GM18868 (cell line): ENCODE data around the gene CRKL.
"Not testable (repeated sequence)": the region's sequence is repeated elsewhere in the genome, so short reads cannot be mapped to it uniquely, and the experiment has no call there.

Experiments used
- ATAC-seq: cut with Tn5 transposase; IDR thresholded peaks from one replicate; pipeline ENCODE4 v1.9.1; 2021; ENCODE audit warnings: mild to moderate bottlenecking, moderate library complexity; ENCODE audit not compliant: unreplicated experiment

Gene CRKL

GRCh38 chr22:20965888-20966855, 49.0 kb downstream of the CRKL start:
- ATAC-seq: no peak

DNA sequence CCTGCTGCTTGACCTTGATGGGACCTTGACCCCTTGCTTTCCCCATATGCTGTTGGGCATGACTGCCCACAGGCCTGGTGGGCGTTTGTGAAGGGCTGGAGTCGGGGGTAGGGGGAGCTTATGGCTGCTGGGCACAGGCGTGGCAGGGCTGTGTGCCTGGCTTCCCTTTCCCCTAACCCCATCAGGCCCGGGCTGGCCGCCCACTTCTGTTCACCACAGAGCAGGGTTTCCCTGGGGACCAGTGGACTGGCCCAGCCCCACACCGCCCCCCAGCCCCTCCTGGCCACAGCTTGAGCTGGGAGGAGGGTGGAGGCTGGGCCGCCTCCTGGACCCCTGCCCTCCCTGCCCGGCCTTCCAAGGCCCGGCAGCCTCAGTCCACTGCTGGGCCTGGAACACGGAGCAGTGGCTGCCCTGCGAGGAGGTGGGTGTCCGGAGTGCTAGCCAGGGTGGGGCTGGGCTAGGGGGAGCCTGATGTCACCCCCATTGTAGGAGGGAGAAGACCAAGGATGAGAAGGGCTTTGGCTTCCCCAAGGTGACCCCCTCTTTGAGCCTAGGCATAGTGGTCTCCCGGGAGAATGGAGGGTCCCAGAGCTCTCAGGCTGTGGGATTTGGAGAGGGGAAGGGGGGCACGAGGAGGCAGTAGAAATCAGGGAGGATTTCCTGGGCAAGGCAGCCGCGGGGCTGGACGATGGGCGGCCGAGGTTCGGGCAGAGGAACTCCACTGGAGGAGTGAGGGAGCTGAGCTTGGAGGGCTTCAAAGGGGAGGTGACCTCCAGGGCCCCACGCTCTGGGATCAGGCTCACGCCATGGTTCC, 49.9 kb downstream of the CRKL start, which contains the start of gene AIFM3:
Gene AIFM3 (plus strand): TSS at position 373 of the 814 bp plus-strand sequence. CDS start 690 bp downstream, outside the sequence.
- ATAC-seq: no peak

DNA sequence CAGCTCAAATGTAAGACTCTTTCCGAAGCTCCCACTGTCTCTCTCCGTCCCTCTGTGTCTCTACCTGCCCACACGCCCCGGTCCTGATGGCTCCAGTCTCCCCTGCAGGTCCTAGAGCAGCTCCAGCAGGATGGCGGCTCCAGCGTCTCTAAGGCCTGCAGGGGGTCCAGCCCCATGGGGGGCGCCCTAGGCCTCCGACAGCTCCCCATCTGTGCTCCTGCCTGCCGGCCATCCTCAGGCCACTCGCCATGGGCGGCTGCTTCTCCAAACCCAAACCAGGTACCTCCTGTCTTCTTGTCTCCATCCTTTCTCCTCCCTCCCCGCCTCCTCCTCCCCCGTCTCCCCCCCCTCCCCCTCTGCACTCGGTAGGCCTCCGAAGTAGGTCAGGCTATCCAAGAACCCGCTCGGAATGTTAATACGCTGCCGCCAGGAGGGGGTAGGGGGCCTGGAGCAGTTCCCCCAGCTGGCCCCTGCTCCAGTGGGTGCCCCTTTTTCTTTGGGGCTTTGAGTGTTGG, 50.5 kb downstream of the CRKL start:
- ATAC-seq: no peak

DNA sequence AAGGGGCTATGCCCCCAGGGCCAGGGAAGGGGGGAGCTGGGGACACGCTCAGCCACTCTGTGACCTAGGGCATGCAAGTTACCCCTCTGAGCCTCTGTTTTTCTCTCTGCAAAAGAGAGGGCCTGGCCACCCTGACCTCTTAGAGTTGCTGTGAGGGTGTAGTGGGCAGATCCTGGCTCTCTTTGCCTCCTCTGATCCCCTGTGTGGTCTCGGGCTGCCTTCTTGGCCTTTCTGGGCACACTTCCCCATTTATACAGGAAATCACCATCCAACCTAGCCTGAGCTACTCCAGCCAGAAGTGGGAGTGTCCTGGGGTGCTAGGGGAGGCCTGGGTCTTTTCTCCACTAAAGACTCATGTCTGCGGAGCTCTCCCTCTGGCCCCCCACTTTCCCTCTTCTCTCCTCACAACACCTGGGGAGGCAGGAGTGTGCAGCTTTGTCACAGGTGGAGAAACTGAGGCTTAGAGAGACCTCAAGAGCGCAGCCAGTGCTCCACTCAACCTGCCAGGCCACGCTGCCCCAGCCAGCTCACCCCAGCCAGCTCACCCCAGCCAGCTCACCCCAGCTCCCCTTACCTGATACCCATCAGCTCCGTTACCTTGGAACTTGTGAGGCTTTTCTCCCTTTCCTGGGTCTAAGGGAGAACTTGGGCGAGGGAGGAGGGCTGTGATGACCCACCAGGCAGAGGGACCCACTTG, 51.2 kb downstream of the CRKL start:
- ATAC-seq: no peak

DNA sequence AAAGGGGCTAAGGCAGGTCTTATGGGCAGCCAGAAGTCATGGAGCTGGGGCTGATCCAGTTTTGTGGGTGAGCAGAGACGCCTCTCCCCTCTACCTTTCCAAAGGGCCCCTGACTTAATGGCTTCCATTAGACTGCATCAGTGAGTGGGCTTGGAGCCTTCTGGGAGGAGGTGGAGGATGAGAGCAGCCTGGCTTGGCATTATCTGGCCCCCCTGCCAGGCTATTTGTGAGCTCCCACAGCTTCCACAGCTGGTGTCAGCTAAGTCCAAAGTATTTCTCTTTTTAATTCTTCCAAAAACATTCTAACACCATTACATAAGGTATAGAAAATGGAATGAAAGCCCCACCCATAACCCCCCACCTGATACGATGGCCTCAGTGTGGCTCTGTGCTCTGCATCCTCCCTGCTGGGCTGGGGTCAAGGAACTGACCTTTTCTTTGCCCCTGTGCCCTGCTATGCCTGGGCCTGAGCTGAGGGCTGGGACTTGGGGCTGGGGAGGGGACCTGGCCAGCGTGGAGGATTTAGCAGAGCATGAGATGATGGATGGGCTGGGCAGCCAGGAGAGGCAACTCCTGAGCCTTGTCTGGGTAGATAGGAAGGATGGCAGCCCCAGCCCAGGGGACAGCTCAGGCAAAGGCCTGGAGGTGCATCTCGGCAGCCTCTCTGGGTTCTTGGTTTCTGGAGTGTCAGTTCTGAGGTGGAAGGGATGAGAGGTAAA, 53.9 kb downstream of the CRKL start:
- no peak for ATAC-seq

DNA sequence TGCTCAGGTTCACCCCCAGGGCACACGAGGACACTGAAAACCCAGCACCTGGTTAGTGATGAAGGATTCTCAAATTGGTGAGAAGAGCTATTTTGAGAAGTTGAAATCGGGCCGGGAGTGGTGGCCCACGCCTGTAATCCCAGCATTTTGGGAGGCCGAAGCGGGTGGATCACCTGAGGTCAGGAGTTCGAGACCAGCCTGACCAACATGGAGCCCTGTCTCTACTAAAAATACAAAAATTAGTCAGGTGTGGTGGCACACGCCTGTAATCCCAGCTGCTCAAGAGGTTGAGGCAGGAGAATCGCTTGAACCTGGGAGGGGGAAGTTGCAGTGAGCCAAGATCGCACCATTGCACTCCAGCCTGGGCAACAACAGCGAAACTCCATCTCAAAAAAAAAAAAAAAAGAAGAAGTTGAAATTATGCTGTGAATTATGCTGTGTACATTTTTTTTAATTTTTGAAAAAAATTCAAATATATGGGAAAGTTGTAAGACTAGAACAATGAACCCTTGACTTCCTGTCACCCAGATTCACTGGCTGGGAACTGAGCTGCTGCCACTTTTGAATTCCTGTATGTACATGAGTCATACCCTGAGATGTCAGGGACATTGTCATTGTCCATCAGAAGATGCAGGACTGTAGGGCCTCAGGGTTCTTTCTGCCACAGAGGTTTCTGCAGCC, 54.9 kb downstream of the CRKL start:
- ATAC-seq: not testable (repeated sequence)

DNA sequence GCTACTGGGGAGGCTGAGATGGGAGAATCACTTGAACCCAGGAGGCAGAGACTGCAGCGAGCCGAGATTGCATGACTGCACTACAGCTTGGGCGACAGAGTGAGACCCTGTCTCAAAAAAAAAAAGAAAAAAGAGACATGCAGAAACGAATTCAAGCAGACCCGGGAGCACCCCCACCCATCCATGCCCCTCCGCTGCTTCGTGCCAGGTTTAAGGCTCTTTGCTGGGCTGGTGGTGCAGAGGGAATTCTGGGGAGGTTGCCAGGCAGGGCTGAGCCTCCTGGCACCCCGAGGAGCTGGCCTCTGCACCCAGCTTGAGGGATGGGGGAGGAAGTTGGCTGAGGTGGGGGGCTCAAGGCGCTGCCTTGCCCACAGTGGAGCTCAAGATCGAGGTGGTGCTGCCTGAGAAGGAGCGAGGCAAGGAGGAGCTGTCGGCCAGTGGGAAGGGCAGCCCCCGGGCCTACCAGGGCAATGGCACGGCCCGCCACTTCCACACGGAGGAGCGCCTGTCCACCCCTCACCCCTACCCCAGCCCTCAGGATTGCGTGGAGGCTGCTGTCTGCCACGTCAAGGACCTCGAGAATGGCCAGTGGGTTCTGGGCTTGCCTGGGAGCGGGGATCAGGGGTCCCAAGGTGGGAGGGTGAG, 55.8 kb downstream of the CRKL start:
- no peak for ATAC-seq

GRCh38 chr22:20973634-20974286, 56.6 kb downstream of the CRKL start:
- ATAC-seq: no peak

DNA sequence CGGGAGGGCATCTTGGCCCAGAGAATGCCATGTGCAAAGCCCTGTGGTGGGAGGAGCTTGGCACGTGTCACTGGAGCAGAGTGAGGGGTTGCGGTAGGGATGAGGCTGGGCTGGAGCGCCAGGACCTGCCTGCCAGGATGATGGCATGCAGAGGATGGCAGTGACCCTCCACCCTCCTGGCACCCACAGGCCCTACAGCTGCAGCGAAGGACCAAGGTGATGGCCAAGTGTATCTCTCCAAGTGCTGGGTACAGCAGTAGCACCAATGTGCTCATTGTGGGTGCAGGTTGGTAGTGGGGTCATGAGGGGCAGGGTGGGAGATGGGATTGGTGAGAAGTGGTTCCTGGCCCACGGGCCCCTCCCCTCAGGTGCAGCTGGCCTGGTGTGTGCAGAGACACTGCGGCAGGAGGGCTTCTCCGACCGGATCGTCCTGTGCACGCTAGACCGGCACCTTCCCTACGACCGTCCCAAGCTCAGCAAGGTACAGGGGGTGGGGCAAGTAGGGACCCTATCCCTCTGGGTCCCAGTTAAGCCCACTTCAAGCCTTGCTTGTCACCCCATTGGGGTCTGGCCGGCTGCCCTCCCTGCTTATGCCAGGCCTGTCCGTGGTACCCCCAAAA, 57.2 kb downstream of the CRKL start:
- ATAC-seq: no peak

DNA sequence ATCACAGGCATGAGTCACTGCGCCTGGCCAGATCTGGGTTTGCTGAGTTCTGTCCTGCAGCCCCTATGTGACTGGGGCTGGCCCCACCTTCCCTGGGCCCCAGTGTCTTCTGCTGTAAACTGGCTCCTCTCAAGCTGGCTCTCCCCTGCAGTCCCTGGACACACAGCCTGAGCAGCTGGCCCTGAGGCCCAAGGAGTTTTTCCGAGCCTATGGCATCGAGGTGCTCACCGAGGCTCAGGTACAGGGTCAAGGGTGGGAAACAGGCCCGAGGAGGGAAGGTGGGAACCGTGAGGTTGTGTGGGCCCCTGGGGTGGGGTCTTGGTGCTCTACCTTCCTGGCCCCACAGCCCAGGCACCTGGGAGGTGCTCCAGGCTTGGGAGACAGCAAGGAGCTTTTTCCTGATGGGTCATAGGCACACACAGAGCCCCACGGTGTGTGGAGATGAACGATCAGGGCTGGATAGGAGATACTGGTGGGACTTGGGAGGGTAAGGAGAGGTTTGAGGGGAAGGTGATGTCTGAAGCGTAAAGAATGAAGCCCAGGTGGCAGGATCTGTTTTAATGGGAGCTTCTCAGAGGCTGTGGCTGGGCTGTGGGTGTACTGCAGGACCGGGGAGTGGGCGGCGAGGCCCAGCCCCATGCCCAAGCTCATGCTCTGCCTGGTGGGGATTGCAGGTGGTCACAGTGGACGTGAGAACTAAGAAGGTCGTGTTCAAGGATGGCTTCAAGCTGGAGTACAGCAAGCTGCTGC, 58.5 kb downstream of the CRKL start:
- no peak for ATAC-seq

DNA sequence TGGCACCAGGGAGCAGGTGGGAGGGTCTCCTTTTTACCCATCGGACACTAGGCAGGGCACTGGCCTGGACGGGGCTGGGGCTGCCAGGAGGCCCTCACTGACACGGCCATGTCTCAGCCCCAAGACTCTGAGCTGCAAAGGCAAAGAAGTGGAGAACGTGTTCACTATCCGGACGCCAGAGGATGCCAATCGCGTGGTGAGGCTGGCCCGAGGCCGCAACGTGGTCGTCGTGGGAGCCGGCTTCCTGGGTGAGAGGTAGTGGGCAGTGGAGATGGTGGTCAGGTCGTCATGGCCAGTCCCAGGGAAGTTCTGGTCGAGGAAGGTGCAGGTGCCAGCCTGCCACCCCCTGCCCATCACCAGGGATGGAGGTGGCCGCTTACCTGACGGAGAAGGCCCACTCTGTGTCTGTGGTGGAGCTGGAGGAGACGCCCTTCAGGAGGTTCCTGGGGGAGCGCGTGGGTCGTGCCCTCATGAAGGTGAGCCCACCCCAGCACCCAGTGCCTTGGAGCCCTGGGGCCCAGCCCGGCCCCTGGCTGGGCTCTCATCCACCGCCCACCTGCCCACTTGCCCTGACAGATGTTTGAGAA, 59.2 kb downstream of the CRKL start:
- ATAC-seq: no peak

DNA sequence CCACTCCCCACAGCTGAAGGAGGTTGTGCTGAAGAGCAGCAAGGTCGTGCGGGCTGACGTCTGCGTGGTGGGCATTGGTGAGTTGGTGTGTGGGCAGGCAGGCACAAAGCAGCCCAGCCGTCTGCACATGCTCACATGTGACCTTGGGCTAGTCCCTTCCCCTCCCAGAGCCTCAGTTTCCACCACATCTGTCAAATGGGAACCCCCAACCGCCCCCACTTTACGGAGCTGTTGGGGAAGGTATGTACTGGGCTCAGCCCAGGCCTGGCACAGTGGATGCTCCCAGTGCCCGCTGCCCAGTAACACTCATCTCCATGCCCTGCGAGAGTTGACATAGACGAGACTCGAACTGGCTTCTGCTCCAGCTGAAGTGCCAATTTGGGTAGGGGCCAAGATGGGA, 59.8 kb downstream of the CRKL start:
- ATAC-seq: no peak

GRCh38 chr22:20977516-20978170, 60.4 kb downstream of the CRKL start:
- ATAC-seq: no peak

GRCh38 chr22:20978419-20978818, 61.2 kb downstream of the CRKL start:
- no peak for ATAC-seq

GRCh38 chr22:20979243-20979809, 62.1 kb downstream of the CRKL start:
- ATAC-seq: no peak

GRCh38 chr22:20979940-20980453, 62.8 kb downstream of the CRKL start:
- ATAC-seq: no peak
